SU-DHL-6 (cell line): ENCODE data around the gene SKAP2.

Experiments used
- CTCF ChIP-seq: fragments of 200-600 bp; sonication (generic); IDR thresholded peaks from one replicate; pipeline ENCODE4 v1.5.1; 2017; ENCODE audit warnings: antibody characterized with exemption, mild to moderate bottlenecking, low read length, moderate library complexity; ENCODE audit not compliant: insufficient read depth, poor library complexity, severe bottlenecking
- EZH2phosphoT487 ChIP-seq: fragments of 200-600 bp; sonication (generic), shearing (Covaris generic); conservative IDR thresholded peaks from 2 replicates; pipeline ENCODE4 v1.6.1; 2018; ENCODE audit warnings: mild to moderate bottlenecking, antibody characterized with exemption, low read length, moderate library complexity, mixed read lengths

- TF ChIP-seq CTCF (no peak), EZH2phosphoT487 (no peak)
These were observed 6.1 kb downstream of the SKAP2 start for GRCh38 chr7:26858241-26858715.
